ENCODE data around the gene ARPC1B. TPM values are rescaled to one million over a fixed set of nuclear protein-coding genes. Genes with fewer than 3 reads are reported as not detected.

The ARPC1B gene
- total RNA-seq, 4 donors from 2014 or later, result 51.4 to 83.1 (median 54.3) TPM

DNA sequence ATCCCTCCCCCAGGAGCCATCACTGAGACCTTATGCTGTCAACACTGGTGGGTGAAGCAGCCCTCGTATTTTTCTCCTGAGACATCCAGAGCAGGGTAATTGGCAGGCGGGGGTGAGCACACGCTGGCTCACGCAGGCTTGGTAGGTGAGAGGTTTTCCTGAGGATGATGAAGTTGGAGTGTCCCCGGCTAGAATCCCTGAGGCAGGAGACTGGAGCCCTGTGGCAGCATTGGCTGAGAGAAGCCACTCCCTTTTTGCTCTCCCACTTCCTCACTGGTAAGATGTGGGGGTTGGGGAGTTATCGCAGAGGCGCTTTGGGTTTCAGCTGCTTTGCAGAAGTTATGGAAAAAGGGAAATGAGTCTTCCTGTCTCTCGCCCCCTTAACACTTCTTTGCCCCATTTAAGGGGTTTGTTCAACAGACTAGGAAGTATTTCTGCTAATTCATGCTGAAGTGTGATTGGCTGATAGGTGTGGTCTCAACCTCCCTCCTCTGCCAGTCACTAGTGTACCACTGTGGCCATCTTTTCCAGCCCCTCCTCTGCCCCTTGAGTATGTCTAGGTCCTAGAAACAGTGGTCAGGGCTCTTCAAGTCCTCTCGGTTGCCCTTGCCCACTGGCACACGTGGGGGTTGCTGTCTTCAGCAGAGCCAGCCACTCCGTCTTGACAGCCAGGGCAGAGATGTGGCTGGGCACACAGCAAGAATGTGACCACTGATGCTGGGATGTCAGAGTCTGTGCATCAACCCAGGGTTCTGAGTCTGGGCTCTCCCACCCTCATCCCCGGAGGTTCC lies 5.7 kb downstream of the ARPC1B start:
- WGBS, 2 donors, result 33 to 37% methylated on average over 11 to 12 of the region's 12 CpGs
- TF ChIP-seq POLR2A (IDR thresholded peaks at IDR 0.05), result no peak
- TF ChIP-seq, protein P1, sequence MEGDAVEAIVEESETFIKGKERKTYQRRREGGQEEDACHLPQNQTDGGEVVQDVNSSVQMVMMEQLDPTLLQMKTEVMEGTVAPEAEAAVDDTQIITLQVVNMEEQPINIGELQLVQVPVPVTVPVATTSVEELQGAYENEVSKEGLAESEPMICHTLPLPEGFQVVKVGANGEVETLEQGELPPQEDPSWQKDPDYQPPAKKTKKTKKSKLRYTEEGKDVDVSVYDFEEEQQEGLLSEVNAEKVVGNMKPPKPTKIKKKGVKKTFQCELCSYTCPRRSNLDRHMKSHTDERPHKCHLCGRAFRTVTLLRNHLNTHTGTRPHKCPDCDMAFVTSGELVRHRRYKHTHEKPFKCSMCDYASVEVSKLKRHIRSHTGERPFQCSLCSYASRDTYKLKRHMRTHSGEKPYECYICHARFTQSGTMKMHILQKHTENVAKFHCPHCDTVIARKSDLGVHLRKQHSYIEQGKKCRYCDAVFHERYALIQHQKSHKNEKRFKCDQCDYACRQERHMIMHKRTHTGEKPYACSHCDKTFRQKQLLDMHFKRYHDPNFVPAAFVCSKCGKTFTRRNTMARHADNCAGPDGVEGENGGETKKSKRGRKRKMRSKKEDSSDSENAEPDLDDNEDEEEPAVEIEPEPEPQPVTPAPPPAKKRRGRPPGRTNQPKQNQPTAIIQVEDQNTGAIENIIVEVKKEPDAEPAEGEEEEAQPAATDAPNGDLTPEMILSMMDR (IDR thresholded peaks at IDR 0.05), result no peak
- DNase-seq (ENCODE audit: low spot score in 2 of 2), result peak in 1 of 2 donors; percentile 47
- intact Hi-C loops (cut with DNase I; ENCODE audit: low total_unique reads), result no loop called here
- H3K4me3 ChIP-seq (ENCODE audit: low read depth, poor library complexity, severe bottlenecking), result no peak overlapping the region

DNA sequence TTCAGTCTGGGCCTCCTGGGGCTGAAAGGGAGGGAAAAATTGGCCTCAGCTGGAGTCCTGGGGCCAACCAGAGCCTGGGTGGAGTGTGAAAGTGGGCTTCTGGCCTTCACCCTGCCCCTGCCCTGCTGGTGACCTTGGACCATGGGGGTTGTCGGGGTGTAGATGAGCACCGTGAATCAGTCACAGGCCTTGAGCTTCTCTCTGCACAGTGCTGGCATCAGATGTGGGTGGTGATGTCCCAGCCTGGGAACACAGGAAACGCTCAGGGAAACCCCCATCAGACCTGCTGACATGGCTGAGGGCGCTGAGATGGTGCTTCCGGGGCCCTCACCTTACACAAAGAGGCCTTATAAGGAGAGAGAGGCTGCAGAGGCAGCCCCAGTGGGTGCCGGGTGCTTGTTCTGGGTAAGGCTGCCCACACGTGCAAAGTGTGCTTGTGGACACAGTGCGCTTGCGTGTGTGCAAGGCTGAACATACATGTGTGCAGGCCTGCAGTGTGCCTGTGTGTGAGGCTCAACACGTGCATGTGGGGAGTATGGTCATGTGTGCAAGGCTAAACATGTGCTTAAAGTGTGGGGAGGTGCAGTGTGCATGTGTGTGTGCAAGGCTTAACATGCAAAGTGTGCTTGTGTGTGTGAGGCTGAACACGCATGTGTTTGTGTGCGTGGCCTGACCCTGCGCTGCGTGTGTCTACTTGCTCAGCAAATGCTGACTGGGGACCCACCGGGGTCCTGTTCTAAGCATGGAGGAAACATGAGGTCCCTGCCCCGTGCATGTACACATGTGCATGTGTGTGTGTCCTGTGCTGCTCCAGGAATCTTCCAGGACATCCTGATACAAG lies 6.5 kb downstream of the ARPC1B start:
- no peak overlapping the region for H3K4me3 ChIP-seq (ENCODE audit: low read depth, poor library complexity, severe bottlenecking)
- TF ChIP-seq POLR2A (IDR thresholded peaks at IDR 0.05), result no peak
- TF ChIP-seq, protein P1 (IDR thresholded peaks at IDR 0.05), result no peak
- 62 to 64% methylated on average over 15 to 16 of the region's 16 CpGs for WGBS, 2 donors
- DNase-seq (ENCODE audit: low spot score in 2 of 2), result peak in 1 of 2 donors; percentile 42
- intact Hi-C loops (cut with DNase I; ENCODE audit: low total_unique reads), result no loop called here

DNA sequence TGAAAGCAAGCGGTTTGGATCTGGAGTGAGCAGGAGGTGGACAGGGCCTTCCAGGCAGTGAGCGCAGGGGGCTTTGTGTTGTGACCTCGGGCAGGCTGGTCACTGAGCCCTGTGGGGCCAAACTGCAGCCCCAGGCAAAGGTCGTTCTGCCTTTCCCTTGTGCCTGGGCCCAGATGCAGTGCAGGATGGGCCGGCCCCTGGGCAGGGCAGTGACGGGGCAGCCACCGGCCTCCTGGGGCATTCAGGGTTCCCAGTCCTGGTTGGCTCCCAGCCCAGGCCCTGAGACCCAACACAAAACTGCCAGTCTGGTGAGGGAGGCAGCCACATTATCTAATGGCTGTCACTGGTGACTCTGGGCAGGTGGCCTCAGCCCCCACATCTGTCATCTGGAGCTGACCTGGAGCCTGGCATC lies 7.1 kb downstream of the ARPC1B start:
- TF ChIP-seq POLR2A (IDR thresholded peaks at IDR 0.05), result no peak
- TF ChIP-seq, protein P1 (IDR thresholded peaks at IDR 0.05), result no peak
- DNase-seq (ENCODE audit: low spot score in 2 of 2), result no peak
- intact Hi-C loops (cut with DNase I; ENCODE audit: low total_unique reads), result no loop called here
- WGBS, 2 donors, result 57 to 75% methylated on average over 6 to 7 of the region's 7 CpGs
- no peak overlapping the region for H3K4me3 ChIP-seq (ENCODE audit: low read depth, poor library complexity, severe bottlenecking)

DNA sequence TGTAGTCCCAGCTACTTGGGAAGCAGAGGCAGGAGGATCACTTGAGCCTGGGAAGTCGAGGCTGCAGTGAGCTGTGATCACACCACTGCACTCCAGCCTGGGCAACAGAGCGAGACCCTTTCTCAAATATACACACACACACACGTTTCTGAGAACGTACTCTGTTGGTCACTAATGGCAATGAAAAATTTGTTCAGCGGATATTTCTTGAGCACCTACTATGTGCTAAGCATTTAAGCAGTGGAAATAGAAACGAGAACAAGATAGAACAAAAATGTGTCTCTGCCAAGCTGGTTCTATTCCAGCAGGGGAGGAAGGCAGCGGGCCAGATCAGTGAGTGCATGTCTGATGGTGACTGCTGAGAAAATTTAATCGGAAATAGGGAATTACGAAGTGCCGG lies 8.7 kb downstream of the ARPC1B start:
- intact Hi-C loops (cut with DNase I; ENCODE audit: low total_unique reads), result no loop called here
- no peak for DNase-seq (ENCODE audit: low spot score in 2 of 2)
- WGBS, 2 donors, result 88 to 94% methylated on average over 10 of the region's 10 CpGs
- H3K4me3 ChIP-seq (ENCODE audit: low read depth, poor library complexity, severe bottlenecking), result no peak overlapping the region
- TF ChIP-seq, protein P1 (IDR thresholded peaks at IDR 0.05), result no peak
- no peak for TF ChIP-seq POLR2A (IDR thresholded peaks at IDR 0.05)

DNA sequence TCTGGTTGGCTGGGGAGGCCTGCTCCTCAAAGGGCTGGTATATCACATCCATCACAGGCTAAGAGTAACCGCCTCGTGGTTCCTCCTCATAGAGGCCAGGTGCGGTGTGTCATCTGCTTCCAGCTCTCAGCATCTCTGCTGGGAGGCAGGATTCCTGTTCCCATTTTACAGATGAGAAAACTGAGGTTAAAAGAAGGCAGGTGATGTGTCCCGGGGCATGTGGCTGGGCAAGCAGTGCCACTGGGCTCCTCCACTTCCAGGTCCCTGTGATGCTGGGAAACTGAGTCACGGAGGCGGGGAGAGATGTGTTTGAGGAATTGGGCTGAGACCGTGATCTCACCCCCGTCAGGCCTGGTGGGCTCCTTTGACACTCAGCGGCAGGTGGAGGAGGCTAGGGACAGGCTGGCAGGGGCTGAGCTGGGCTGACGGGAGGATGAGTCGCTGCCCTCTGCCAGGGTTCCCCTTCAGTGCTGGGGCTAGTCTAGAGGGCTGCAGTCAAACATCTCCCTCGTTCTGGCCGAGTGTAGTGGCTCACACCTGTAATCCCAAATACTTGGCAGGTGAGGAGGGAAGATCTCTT lies 9.4 kb downstream of the ARPC1B start:
- TF ChIP-seq POLR2A (IDR thresholded peaks at IDR 0.05), result no peak
- TF ChIP-seq, protein P1 (IDR thresholded peaks at IDR 0.05), result no peak
- intact Hi-C loops (cut with DNase I; ENCODE audit: low total_unique reads), result no loop called here
- no peak overlapping the region for H3K4me3 ChIP-seq (ENCODE audit: low read depth, poor library complexity, severe bottlenecking)
- 89 to 92% methylated on average over 13 of the region's 13 CpGs for WGBS, 2 donors
- DNase-seq (ENCODE audit: low spot score in 2 of 2), result no peak
